Smooth muscle cell of the brain vasculature (primary cell): ENCODE results near the gene MARCHF5.
A peak's percentile ranks its signal among the peaks of the same experiment; 100 is the strongest.

Experiments used
- DNase-seq: peaks from one replicate; pipeline ENCODE4 v3.0.0-alpha.2; 2012; ENCODE audit warnings: low read depth, low spot score

The MARCHF5 gene, protein sequence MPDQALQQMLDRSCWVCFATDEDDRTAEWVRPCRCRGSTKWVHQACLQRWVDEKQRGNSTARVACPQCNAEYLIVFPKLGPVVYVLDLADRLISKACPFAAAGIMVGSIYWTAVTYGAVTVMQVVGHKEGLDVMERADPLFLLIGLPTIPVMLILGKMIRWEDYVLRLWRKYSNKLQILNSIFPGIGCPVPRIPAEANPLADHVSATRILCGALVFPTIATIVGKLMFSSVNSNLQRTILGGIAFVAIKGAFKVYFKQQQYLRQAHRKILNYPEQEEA

DNA sequence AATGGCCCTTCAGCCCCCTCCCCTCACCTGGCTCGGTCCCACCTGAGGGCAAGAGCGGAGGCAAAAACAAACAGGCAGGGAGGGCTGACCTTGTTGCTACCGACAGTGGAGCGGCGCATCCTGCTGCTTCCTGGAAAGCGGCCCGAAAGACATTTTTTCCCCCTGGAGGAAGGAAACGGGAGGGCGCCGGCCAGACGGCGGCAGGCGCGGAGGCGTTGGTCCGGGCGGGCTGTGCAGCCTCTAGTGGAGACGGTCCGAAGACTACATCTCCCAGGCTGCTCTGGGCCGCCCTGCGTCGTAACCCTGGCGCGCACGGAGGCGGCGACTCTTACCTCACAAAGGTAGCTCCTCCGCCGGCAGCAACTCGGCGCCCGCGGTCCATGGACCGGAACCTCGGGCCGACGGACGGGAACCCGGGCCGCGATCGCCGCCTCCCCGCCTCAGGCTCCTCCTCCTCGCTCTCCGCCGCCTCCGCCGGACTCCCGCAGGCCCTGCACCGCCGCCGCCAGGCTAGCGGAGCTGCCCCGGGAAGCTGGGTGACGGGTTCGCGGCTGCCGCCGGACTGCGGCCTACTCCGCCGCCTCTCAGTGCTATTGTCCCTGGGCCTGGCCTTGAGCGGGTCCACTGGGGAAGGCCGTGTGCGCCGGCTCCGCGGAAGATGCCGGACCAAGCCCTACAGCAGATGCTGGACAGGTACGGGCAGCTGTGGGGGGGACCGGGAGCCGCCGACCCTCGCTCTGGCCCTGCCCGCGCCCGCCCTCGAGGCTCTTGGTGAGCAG is at the start of gene MARCHF5, which contains the start of gene CPEB3:
Gene MARCHF5 (plus strand): TSS at position 331 of the 779 bp plus-strand sequence. CDS start 328 bp downstream, at position 659.
Gene CPEB3 (minus strand): TSS at position 242 of the 779 bp plus-strand sequence. CDS start 50,728 bp downstream, outside the sequence.
- DNase-seq: peak; percentile 79

DNA sequence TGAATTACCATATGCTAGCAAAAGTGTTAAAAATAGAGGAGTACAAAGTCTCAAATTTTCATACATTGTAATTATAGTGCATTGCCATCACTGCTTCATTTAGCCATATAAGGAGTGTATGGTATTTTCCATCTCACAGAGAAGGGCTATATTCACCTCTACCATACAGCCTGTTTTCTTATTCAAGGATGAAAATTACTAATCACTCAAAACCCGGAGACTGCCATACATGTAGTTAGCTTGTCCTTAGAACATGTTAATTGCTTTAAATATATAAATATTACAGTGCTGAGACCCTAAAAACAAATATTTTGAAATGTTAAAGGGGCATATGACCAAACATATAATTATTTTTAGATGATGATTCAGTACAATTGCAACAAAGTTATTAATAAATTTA is 49.5 kb upstream of the MARCHF5 start:
- DNase-seq: no peak

DNA sequence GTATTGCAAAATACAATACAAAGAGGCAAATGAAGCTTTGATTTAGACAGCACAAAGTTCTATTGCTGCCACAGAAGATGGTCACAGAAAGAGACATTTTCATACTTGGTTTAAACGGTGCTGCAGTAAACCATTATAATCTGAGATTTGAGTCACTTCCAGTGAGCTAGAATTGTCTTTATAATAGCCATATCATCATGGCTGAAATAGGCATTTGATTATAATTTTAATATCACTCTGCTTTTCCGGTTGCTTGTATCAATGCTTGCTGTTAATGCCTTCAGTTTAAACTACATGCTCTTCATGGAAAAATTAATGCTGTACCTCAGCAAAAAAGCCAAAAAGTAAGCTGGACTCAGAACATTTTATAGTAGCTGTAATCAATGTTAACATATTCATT is 48.6 kb upstream of the MARCHF5 start:
- DNase-seq: no peak

DNA sequence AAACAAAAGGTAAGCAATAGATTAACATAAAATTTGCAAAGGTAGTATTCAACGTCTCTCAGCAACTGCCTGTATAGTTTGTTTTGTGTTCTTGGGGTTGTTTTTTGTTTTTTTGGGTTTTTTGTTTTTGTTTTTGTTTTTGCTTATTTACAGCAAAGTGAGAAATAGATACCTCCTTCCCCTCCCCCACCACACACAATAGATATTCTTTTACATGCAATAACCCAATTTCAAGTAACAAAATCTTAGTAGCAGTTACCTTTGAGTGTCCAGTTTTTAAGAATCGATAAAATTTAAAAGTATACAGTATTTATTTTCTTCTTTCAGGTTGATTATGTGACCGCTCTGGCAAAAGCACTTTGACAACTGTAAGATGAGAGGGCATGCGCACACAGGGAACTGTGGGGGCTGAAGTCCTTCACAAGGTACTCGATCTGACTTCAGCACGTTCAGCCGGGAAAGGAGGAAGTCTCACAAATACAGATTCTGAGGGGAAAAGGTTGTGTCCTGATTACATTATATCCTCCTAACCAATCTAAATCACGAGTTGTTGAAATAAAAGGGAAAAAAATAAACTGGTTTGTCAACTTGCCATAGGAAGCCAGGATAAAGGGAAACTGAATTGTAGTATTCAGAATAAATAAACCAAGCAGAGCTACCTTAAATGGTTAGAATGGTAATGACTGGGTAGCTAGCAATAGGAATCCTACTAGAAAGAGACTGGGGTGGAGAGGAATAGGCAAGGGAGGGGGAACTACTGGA is 47.9 kb upstream of the MARCHF5 start:
- peak; percentile 41 for DNase-seq

DNA sequence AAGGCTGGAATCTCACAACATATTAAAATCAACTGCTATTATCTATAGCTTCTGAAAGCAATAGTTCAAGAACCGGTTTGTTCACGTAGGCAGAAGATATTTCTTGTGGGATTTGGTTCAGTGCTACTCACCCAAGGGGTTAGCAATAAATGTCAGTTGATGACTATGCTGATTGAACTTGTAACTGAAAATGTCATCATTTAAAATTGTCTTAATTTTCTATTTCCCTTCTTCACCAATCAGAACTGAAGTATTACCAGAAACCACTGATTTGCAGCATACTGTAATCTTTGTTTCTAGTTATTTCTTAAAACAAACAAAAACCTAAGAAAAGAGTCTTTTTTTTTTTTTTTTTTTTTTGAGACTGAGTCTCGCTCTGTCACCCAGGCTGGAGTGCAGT is 46.2 kb upstream of the MARCHF5 start:
- DNase-seq: no peak

DNA sequence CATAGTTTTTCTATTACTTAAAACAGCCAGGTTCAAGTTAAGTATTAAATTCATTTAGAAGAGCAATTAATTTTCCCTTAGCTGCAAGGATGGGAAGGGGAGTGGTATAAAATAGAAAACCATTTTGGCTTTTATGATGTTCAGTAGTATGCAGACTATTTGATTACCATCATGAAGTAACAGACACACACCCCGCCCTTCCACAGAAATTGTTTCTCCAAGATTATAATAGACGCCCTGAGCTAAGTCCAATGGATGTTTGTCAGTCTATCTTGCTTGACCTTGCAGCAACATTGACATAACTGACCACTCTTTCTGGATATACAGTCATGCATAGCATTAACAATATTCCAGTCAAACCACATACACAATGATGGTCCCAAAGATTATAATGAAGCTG is 42.4 kb upstream of the MARCHF5 start:
- DNase-seq: no peak

DNA sequence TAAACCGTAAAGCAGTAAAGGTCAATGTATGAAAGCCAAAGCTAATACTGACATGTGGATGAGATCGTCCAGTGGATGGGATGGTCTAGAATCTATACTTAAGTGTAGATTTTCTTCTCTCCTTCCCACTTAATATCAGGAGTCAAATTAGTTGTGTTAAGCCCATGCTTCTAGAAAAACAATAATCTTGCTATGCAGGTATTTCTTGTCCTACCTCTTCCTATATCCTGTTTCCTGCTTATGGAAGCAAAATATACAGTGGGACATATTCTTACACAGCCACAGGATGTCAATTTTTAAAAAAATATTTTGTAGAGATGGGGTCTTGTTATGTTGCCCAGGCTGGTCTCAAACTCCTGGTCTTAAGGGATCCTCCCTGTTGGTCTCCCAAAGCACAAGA is 27.6 kb upstream of the MARCHF5 start:
- no peak for DNase-seq

DNA sequence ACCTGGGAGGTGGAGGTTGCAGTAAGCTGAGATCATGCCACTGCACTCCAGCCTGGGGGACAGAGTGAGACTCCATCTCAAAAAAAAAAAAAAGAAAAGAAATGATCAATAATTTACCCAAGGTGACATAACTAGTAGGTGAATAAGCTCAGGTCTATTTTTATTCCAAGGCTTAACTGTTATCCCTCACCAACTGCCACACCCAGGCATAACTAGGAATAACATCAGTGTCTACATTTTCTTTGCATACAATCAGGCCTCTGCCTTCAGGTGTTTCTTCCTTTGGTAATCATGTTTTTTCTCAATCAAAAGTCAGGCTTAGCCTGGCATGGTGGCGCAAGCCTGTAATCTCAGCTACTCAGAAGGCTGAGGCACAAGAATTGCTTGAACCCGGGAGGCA is 26.7 kb upstream of the MARCHF5 start:
- no peak for DNase-seq

DNA sequence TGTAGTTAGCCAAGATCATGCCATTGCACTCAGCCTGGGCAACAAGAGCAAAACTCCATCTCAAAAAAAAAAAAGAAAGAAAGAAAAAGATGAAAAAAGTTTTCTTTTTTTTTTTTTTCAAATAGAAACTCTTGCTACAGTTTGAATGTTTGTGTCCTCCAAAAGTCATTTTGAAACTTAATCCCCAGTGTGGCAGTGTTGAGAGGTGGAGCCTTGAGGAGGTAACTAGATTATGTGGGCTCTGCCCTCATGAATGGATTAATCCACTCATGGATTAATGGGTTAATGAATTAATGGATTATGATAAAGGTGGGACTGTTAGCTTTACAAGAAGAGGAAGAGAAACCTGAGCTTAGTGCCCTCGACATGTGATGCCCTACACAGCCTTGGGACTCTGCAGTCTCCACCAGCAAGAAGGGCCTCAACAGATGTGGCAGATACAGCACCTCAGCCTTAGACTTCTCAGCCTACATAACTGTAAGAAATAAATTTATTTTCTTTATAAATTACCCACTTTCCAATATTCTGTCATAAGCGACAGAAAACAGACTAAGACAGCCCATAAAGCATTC is 25.2 kb upstream of the MARCHF5 start:
- no peak for DNase-seq

DNA sequence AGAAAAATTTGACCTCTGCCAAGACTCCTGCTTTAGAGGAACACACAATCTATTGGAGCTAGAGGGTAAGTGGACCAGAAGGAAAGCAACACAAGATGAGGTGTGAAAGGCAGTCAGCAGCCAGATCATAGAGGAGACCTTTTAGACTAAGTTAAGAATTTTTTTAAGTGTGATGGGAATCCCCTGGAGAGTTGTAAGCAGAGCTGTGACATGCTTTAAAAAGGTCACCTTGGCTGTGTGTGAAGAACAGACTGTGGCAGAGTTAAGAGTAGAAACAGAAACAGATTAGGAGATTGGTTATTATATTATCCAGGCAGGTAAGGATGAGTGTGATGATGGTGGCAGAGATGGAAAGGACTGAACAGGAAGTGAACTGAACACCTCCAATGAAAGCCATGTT is 23.6 kb upstream of the MARCHF5 start:
- no peak for DNase-seq

DNA sequence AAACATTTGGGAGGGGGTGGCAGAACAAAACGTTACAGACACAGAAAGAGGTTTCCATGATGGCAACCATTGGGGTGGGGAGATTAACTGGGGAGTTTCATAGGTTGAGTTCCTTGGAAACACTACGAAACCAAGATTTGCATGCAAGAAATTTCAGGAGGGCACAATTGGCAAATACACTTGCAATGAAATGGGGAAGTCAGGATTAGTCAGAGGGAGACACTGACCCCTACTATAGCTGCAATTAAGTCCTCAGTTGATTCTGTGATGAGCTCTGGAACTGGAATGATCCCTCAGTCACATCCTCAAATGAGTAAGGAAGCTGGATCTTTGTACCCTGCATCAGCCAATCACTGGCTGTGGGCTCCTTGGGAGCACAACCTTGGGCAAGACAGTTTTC is 22.2 kb upstream of the MARCHF5 start:
- DNase-seq: no peak

DNA sequence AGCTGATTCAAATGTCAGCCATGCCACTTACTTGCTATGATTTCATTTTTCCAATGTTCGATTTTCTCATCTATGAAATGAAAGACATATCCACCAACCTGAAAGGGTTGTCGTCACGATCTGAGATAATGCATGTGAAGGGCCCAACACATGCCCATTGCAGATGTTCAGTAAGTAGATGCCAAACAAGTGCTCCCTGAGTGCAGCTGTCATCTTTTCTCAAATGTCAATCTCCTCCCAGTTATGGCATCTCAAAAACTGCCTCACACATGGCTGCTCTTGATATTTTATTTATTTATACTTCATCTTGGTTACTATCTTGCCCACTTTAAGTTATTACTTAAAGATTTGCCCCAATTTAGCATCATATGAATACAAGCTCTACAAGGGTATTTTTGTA is 16.9 kb upstream of the MARCHF5 start:
- no peak for DNase-seq

DNA sequence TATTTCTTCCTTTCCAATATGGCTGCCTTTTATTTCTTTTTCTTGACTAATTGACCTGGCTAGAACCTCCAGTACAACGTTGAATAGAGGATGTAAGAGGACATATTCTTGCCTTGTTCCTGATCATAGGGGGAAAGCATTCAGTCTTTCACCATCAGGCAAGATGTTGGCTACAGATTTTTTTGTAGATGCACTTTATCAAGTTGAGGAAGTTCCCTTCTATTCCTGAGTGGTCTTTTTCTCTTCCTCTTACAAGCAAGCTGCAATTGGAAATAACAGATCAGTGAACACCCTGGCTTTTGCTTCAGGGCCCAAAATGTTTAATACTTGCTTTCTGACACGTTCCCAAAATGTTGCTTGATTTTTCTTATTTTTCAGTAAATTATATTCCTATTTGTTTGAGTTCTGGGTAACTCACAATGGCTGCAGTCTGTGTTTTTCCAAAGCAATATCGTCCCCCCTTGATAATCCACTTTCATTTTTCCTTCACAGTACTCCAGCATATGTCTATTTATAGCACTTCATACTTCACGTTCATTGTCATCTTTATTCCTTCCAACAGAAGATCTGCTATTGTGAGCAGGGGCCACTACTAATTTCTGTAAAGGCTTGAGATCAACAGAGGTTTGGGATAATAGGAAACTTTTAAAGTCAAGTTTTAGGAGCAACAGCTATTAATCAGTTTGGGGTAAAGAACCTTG is 11.8 kb upstream of the MARCHF5 start:
- no peak for DNase-seq

DNA sequence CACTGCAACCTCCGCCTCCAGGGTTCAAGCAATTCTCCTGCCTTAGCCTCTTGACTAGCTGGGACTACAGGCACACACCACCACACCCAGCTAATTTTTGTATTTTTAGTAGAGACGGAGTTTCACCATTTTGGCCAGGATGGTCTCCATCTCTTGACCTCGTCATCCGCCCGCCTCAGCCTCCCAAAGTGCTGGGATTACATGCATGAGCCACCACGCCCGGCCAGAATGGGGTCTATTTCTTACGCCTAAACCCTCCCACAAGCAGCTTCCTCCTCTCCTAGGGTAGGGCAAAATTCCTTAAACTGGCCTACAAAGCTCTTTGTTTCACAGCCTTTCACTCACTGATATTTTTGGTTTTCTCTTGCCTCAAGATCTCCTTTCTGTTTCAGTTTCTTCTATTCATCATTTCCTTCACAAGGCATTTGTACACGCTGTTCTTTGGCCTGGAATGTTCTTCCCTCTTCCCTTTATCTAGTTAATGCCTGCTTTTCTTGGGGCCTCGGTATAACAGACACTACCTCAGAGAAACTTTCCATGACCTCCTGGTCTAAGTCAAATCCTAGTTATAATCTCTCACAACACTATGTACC is 6.8 kb upstream of the MARCHF5 start:
- DNase-seq: no peak

DNA sequence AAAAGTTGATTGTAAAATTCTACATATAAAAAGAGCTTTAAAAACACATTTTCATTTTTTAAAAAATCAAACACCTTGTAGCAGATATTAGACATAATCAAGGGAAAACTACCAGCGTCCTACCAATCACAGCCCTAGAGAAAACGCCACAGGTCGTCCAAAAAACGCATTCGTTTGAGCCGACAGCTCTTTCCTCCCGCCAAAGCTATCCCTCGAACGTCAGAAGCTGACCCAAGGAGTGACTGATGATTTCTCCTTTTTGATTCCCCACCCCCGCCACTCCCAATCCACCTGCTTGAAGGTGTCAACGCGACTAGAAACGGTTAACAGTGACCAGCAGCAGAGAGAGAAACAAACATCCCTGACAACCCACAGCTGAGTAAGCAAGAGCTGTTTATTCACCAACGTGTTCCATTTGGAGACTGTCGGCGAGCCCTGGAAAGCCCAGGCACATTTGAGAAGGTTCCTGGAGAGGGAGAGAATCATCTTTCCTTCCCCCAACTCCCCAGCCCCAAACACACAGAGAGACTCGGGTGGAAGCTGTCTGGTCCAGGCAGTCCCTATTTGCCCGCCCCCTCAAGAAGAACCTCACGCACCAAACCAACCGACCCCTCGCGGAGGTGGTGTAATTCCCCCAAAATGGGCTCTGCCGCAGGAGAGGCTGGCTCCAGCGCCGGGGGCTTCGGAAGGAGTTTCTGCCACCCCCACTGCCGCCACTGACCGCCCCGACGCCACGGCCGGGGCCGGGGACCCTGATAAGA is 711 bp upstream of the MARCHF5 start:
- no peak for DNase-seq

DNA sequence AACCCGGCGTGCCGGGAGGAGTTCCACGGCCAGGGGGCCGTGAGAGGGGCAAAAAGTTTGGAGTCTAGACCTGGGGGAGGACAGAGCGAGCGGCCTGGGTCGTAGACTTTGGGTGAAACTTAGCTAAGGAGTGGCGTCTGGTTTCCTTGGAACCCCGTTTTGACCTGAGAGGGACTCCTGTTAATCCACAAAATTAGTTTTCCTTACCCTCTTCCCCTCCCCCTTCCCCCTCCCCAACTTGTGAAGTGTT is 574 bp downstream of the MARCHF5 start:
- DNase-seq: no peak

DNA sequence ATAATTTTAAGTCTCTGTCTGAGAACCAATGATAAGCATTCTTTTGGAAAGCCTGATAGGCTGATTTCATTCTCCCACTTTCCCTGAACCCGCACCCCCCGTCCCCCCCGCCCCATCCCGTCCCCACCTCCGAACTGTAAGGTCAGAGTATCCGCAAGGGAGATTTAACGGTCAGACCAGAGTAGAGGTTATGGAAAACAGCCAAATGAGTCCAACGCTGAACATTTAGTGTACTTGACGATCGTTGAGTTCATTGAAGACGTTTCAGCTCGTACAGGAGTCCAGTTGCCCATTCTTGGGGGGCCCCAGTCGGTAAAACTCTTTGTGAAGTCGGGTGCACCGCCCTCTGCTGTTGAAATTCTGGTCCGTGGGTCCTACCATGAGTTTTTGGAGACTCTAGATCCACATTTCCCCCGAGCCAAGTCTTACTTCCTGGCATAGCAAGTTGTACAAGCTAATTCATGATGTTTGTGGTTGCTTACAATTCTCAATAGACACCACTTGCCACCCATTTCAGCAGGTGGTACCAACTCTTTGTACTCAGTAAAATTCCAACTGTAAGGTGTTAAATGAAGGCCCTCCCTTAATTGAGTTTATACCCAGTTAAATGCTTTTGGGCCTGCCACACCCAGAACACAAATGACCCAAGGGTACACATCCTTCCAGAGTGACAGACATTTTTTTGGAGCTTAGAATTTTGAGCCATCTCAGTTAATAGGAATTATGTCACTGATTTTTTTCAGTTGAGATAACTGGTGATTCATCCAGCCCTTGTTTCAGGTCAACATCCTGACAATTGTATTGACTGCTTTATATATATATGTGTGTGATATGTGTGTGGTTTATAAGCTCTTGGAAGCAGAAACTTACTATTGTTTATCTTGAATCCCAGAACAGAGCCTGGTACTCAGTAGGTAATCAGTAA is 1.2 kb downstream of the MARCHF5 start:
- no peak for DNase-seq

DNA sequence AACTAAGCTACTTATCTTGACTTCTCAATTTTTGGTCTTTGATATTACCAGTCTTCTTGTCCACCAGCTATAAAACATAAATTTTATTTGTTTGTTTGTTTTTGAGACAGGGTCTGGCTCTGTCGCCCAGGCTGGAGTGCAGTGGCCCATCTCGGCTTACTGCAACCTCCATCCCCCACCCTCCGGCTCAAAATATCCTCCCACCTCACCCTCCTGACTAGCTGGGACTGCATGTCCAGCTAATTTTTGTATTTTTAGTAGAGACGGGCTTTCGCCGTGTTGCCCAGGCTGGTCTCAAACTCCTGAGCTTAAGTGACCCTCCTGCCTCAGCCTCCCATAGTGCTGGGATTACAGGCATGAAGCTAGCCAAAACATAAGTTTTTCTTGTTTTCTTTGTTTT is 7.5 kb downstream of the MARCHF5 start:
- no peak for DNase-seq

DNA sequence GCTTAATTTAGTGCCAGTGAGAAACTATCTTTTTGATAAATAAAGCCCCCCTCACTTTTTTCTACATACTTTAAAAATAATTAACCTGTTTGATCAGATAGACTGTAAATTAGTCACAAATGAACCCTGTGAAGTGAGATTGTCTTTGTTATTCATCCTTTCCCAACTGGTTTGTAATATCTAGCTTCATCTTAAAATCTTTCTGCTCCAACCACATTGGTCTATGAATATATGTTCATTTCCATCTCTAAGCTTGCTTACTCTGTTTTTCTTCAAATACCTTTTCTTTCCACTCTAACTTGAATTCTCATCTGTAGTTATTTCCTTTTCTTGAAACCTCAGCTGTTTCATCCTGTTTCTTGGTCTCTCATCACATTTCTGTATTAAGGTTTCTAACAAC is 12.1 kb downstream of the MARCHF5 start:
- no peak for DNase-seq

DNA sequence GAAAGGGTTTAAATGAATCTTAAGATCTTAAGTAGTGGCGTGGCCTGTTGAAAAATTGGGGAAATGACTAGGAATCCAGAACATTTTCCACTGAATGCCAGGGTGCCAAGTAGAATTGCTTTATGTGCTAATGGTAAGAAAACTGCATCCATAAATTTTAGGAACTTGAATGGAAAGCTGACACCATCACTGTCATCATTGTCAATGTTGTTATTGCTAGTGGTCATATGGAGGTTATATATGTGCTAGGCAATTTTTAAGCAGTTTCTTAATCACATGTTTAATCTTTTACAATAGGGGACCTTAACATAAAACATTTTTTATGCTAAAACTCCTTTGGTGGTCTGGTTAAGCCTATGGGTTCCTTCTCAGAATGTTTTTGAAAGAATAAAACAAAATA is 13.1 kb downstream of the MARCHF5 start:
- no peak for DNase-seq
